Islet of Langerhans (tissue), 1 donor: ENCODE data around the gene SKIC3.

Experiments used
- FAIRE-seq: peaks from one replicate; lab custom pipeline; 2011; peaks lifted over from hg19 to GRCh38; lab: Jason Lieb, UNC

SKIC3 gene

DNA sequence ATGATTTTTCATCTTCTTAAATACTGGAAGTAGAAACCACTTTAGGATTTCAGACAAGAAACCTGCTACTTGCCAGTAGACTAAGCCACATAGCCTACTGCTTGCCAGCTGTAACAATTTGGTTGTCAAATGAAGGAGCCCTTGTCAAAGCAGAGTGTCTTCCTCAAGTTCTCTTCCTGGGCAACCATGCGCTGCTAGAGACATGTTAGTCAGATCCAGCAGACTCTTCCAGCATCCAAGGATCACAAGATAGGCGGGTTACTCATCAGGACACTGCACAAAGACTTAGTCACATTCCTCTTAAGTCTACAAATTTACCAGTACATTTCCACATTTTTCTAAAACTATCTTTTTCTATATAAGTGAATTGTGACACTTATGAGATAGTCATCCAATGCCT lies 24.4 kb downstream of the SKIC3 start:
- FAIRE-seq = no peak

DNA sequence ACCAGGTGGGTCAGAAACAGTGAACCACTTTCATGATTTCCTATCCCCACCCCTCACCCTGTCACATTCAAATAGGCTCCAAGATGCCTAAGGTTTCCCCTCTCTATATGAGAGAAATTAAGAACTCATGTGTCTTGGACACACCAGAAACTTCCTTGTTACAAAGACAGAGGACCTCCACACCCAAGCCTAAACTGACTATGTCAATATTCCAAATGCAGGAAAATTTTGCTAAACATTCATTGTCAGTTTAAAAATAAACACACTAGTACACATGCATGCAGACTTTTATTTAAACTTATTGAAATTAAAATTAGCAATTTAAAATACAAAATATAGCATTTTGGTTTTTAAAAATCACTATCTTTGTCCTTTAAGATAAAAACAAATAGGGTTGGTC lies 26.2 kb downstream of the SKIC3 start:
- no peak for FAIRE-seq

DNA sequence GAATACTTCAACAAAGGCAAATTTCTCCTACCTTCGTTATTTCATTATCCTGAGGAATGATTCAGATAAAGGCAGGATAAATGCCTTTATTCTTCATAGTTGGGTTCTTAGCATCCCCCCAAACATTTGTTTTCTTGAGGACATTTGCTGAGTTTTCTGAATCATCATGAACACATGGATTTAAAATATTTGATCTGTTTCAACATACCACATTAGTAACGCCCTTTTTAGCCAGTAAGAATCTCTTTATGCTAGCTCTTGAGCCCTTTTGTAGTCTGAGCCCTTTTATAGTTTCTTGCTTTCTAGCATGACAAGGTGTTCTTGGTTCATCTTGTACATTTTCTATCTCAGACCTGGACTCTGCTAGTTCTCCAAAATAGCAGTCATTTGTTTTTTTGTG lies 27.9 kb downstream of the SKIC3 start:
- no peak for FAIRE-seq

DNA sequence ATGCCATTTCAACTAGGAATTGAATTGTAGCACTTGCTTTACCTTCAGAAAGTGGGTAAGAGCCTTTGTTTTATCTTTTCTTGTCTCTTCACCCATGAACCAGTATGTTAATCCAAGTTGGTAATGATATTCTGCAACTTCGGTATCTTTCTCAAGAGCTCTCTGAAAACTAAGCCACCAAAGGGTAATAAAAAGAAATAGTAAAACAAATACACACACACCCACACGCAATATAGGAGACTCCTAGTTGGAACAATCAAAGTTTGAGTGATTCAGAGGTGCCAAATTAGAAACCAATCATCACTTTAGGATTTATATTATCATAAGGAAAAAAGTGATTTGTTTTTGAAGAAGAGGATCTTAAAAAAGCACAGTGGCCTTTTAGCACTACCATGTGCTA lies 30.4 kb downstream of the SKIC3 start:
- no peak for FAIRE-seq

DNA sequence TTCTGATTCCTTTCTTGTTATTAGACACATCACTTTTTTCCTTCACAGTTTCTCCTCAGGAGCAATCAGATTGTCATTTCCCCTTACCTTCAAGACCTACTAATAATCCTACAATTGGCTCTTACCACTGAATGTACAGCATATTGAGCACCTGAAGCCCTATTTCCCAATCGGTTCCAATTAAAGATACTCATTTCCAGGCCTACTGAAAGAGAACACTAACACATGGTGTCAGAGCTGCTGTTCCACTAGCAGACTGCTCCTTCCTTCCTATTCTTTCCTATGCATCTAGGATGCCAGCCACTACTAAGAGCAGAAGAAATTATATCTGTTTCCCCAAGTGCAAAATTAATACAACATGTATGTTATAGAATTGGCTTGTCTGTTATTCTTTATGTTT lies 34.6 kb downstream of the SKIC3 start:
- FAIRE-seq = no peak

DNA sequence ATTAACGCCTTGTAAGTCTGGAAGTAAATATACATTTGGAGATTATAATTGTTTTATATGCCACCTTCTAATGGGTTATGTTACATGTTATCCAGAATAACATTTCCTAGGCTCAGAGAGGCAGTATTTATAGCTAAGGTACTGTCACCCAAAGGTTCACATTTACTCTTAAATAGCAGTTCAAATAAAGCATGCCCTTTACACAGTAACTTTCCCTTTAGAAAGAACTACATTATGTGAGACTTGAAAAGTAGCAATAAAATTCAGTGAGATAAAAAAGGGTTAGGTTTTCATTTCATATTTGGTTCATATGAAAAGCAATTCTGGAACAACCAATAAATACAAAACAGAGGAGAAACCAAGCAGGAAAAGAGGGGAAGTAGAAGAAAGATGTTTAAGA lies 35.1 kb downstream of the SKIC3 start:
- no peak for FAIRE-seq

DNA sequence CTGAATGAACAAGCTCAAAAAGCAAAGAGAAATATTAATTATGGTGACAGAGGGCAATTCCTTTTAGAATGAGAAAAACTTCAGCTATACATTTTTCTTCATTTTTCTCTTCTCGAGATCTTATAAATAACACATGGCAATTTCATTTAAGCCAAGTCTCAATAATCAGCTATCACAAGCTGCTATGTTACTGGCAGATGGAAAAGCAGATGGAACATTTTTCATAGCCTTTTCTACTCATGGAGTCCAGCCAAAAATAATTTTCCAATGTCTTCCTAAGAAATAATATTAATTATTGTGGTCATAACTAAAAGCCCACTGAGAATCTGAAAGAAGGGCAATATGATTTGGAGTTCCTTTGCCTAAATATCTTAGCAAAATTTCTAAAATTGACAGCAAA lies 35.6 kb downstream of the SKIC3 start:
- no peak for FAIRE-seq

DNA sequence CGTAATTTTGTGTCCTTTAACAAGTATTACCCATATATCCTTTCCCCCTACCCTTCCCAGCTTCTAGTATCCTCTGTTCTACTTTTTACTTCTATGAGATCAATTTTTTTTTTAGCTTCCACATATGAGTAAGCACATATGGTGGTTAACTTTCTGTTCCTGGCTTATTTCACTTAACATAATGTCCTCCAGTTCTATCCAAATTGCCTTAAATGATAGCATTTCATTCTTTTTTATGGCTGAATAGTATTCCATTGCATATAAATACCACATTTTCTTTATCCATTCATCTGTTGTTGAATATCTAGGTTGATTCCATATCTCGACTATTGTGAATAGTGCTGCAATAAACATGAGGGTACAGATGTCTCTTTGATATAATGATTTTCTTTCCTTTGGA lies 36.4 kb downstream of the SKIC3 start:
- FAIRE-seq = no peak

DNA sequence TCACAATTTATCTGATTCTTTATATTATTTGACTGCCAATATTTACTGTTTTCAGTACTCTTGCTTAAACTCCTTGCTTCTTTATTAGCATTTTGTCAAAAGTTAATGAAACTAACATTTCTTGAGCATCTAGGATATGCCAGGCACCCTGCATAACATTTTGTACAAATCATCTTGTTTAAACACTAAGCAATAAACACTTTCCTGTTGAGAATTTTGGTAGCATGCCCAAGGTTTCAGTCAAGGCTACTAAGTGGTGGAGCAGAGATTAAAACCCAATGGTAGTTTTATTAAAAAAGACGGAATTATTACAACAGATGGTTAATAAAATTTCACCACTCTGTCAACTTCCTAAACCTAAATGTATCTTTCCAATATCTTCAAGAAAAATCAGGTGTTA lies 43.2 kb downstream of the SKIC3 start:
- FAIRE-seq = no peak

DNA sequence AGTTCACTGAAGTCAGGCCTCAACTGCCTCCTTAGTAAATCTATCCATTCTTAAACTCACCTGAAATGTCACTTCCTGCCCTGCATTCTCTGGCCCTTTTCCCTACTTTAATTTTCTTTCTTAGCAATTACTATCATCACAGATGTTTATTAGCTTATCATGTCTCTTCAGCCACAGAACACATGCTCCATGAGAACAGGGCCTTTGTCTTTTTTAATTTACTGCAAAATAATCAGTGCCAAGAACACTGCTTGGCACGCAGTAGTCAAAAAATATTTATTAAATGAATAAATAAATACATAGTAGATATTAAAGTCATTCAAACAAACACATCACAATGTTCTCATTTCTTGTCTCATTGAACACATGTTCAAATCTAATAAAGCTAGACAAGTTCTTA lies 46.2 kb downstream of the SKIC3 start:
- no peak for FAIRE-seq
